HepG2 (cell line): ENCODE results near the gene TNP2. TPM values are rescaled to one million over a fixed set of nuclear protein-coding genes. Genes with fewer than 3 reads are reported as not detected.

Experiments used
- CAMTA2 ChIP-seq: sonication (generic); formaldehyde crosslinking; IDR thresholded peaks from 2 replicates; pipeline ENCODE4 v1.4.0; 2020; ENCODE audit warnings: mild to moderate bottlenecking, missing genetic modification reagents, borderline replicate concordance
- CREB3 ChIP-seq: sonication (generic); formaldehyde crosslinking; IDR thresholded peaks from 2 replicates; pipeline ENCODE4 v1.5.0; 2020; ENCODE audit warnings: missing genetic modification reagents
- ETV5 ChIP-seq: IDR thresholded peaks from 2 replicates; pipeline ENCODE4 v1.6.1; 2018; ENCODE audit warnings: missing biosample characterization, missing genetic modification reagents, inconsistent platforms, borderline replicate concordance
- HNF4G ChIP-seq, 2 experiments: sonication (generic) in 1 of 2; formaldehyde crosslinking in 1 of 2; IDR thresholded peaks; 2 replicates each; pipeline versions ENCODE4 v1.4.0 to v1.6.1; 2011 to 2020; ENCODE audit warnings: borderline replicate concordance in 2 of 2, low read depth in 2 of 2, mild to moderate bottlenecking in 2 of 2, low read length in 1 of 2, missing genetic modification reagents in 1 of 2, moderate library complexity in 1 of 2
- KLF6 ChIP-seq: IDR thresholded peaks from 2 replicates; pipeline ENCODE4 v1.8.0; 2016; ENCODE audit warnings: missing biosample characterization, missing genetic modification reagents
- NONO ChIP-seq, 2 experiments: fragments of 450-650 bp in 1 of 2; sonication (generic) in 1 of 2; formaldehyde crosslinking in 1 of 2; IDR thresholded peaks in 1 of 2; conservative IDR thresholded peaks in 1 of 2; 2 replicates each; pipeline versions ENCODE4 v1.6.1 to v1.8.0; 2017 to 2022; ENCODE audit warnings: mild to moderate bottlenecking in 1 of 2, missing genetic modification reagents in 1 of 2, moderate library complexity in 1 of 2
- PAWR ChIP-seq: sonication (generic); formaldehyde crosslinking; IDR thresholded peaks from 2 replicates; pipeline ENCODE4 v1.4.0; 2020; ENCODE audit warnings: missing genetic modification reagents, mild to moderate bottlenecking, borderline replicate concordance
- PITX1 ChIP-seq: sonication (generic); formaldehyde crosslinking; IDR thresholded peaks from 2 replicates; pipeline ENCODE4 v1.5.1; 2020; ENCODE audit warnings: mild to moderate bottlenecking, missing genetic modification reagents
- RFX5 ChIP-seq: IDR thresholded peaks from 2 replicates; pipeline ENCODE4 v1.6.1; 2011; ENCODE audit warnings: low read depth, low read length, improper control_type of control experiment
- TEAD2 ChIP-seq: sonication (generic); formaldehyde crosslinking; IDR thresholded peaks from 2 replicates; pipeline ENCODE4 v1.9.0; 2021; ENCODE audit warnings: missing genetic modification reagents
- TRIM22 ChIP-seq: fragments of 450-650 bp; IDR thresholded peaks from 2 replicates; pipeline ENCODE4 v1.6.1; 2017
- ZBTB2 ChIP-seq: sonication (generic); formaldehyde crosslinking; IDR thresholded peaks from 2 replicates; pipeline ENCODE4 v1.8.0; 2022; ENCODE audit warnings: low read depth, missing genetic modification reagents
- ZNF720 ChIP-seq: sonication (generic); formaldehyde crosslinking; IDR thresholded peaks from 2 replicates; pipeline ENCODE4 v1.4.0; 2020; ENCODE audit warnings: missing genetic modification reagents
- ZNF883 ChIP-seq: sonication (generic); formaldehyde crosslinking; IDR thresholded peaks from 2 replicates; pipeline ENCODE4 v1.5.1; 2020; ENCODE audit warnings: mild to moderate bottlenecking, missing genetic modification reagents; ENCODE audit errors: not compliant biosample characterization
- ZZZ3 ChIP-seq: sonication (generic); formaldehyde crosslinking; IDR thresholded peaks from 2 replicates; pipeline ENCODE4 v1.4.0; 2020; ENCODE audit warnings: missing genetic modification reagents, mild to moderate bottlenecking, borderline replicate concordance
- polyA plus RNA-seq, 8 experiments: library from polyadenylated mRNA; depleted of rRNA in 3 of 8; stranded (reverse) in 7 of 8; unstranded in 1 of 8; fragments of >200 nt; fragmentation: Illumina TruSeq in 4 of 8; extraction: Trizol in 4 of 8; gene quantifications; 2 replicates each; pipeline versions ENCODE4 v1.2.1 to v1.2.3, GENCODE V29; 2011 to 2016; ENCODE audit warnings: low read depth in 4 of 8, missing spikeins in 1 of 8, mixed read lengths in 1 of 8; ENCODE audit not compliant: insufficient read depth in 1 of 8
- total RNA-seq, 5 experiments: library from RNA; depleted of rRNA; stranded (reverse); fragments of >200 nt; fragmentation: Illumina TruSeq; extraction: Trizol; gene quantifications; 2 replicates each; pipeline ENCODE4 v1.2.3, GENCODE V29; 2016; ENCODE audit warnings: low read depth in 1 of 5
- TF ChIP-seq, protein P1 (sequence below): sonication (generic); formaldehyde crosslinking; IDR thresholded peaks from 2 replicates; pipeline ENCODE4 v1.5.0; 2020; ENCODE audit warnings: mild to moderate bottlenecking, missing genetic modification reagents
- TF ChIP-seq, protein P2 (sequence below): sonication (generic); formaldehyde crosslinking; IDR thresholded peaks from 2 replicates; pipeline ENCODE4 v1.4.0; 2020; ENCODE audit warnings: mild to moderate bottlenecking, low read depth, missing genetic modification reagents
- TF ChIP-seq, protein P3 (sequence below): sonication (generic); formaldehyde crosslinking; conservative IDR thresholded peaks from 2 replicates; pipeline ENCODE4 v1.4.0; 2020; ENCODE audit warnings: missing genetic modification reagents

The TNP2 gene
- total and polyA plus RNA-seq, 2 of the 13 experiments (the other 11 are each of a cell fraction or from before 2014, with no cell fraction given): not detected

DNA sequence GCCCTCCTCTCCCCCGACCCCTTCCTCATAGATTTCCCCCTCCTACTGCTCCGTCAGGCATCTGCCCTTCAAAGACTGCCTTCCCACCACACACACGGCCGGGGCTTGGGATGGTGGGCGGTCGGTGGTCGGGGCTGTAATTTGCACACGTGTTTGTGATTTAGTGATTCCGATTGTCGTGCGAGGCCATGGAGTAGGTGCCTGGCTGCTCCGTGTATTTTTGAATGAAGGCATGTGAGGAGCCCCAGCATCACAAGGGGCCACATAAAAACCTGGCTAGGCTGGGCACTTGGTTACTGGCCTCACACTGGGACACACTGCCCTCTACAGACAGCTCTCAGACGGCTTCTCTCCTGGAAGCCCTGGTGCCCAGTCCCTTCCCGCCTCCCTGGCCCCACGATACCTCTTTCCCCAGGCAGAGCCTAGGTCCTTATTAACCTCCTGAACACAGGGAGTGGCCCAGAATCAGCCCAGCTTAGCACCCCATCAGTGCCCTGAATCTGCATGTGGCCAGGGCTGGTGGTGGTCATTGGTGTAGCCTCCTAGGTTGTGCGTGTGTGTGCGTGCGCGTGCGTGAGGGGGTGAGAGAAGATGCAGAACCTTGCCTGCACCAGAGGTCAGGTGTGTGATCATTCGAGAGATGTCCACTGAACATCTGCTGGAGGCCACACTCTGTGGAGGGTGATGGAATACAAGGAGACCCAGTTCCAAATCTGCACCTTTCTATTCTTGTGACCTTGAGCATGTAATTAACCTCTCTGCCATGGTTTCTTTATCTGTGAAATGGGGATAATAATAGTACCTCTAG, 11.8 kb downstream of the TNP2 start (continued):
- TF ChIP-seq PAWR (CRISPR knock-in tag) (peak; percentile 94), PITX1 (peak; percentile 53; the same call in 1 of the 2 replicates), TRIM22 (no peak), CREB3 (CRISPR knock-in tag) (no peak), ZNF883 (CRISPR knock-in tag) (peak; percentile 77), ZNF720 (CRISPR knock-in tag) (no peak), ZZZ3 (peak; percentile 81), HNF4G (IDR thresholded peaks at IDR 0.05; ENCODE audit: borderline replicate concordance, low read depth, low read length) (no peak), HNF4G (CRISPR knock-in tag; IDR thresholded peaks at IDR 0.05; ENCODE audit: borderline replicate concordance, low read depth) (peak; percentile 85), KLF6 (CRISPR knock-in tag) (no peak), NONO (IDR thresholded peaks at IDR 0.05) (no peak), NONO (CRISPR knock-in tag; conservative IDR thresholded peaks at IDR 0.05) (peak; percentile 81), RFX5 (no peak), CAMTA2 (CRISPR knock-in tag) (no peak), ETV5 (no peak; the same call in 1 of the 2 replicates), ZBTB2 (CRISPR knock-in tag) (no peak), TEAD2 (CRISPR knock-in tag) (no peak; the same call in 1 of the 2 replicates)
- TF ChIP-seq, protein P1, sequence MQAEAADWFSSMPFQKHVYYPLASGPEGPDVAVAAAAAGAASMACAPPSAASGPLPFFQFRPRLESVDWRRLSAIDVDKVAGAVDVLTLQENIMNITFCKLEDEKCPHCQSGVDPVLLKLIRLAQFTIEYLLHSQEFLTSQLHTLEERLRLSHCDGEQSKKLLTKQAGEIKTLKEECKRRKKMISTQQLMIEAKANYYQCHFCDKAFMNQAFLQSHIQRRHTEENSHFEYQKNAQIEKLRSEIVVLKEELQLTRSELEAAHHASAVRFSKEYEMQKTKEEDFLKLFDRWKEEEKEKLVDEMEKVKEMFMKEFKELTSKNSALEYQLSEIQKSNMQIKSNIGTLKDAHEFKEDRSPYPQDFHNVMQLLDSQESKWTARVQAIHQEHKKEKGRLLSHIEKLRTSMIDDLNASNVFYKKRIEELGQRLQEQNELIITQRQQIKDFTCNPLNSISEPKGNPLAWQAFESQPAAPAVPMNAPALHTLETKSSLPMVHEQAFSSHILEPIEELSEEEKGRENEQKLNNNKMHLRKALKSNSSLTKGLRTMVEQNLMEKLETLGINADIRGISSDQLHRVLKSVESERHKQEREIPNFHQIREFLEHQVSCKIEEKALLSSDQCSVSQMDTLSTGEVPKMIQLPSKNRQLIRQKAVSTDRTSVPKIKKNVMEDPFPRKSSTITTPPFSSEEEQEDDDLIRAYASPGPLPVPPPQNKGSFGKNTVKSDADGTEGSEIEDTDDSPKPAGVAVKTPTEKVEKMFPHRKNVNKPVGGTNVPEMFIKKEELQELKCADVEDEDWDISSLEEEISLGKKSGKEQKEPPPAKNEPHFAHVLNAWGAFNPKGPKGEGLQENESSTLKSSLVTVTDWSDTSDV (CRISPR knock-in tag): no peak
- TF ChIP-seq, protein P2, sequence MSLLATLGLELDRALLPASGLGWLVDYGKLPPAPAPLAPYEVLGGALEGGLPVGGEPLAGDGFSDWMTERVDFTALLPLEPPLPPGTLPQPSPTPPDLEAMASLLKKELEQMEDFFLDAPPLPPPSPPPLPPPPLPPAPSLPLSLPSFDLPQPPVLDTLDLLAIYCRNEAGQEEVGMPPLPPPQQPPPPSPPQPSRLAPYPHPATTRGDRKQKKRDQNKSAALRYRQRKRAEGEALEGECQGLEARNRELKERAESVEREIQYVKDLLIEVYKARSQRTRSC (CRISPR knock-in tag): peak; percentile 91
- TF ChIP-seq, protein P3, sequence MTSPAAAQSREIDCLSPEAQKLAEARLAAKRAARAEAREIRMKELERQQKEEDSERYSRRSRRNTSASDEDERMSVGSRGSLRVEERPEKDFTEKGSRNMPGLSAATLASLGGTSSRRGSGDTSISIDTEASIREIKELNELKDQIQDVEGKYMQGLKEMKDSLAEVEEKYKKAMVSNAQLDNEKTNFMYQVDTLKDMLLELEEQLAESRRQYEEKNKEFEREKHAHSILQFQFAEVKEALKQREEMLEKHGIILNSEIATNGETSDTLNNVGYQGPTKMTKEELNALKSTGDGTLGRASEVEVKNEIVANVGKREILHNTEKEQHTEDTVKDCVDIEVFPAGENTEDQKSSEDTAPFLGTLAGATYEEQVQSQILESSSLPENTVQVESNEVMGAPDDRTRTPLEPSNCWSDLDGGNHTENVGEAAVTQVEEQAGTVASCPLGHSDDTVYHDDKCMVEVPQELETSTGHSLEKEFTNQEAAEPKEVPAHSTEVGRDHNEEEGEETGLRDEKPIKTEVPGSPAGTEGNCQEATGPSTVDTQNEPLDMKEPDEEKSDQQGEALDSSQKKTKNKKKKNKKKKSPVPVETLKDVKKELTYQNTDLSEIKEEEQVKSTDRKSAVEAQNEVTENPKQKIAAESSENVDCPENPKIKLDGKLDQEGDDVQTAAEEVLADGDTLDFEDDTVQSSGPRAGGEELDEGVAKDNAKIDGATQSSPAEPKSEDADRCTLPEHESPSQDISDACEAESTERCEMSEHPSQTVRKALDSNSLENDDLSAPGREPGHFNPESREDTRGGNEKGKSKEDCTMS (CRISPR knock-in tag): no peak
